K562 (cell line): ENCODE measurements around the gene CIAO3. TPM values are rescaled to one million over a fixed set of nuclear protein-coding genes. Genes with fewer than 3 reads are reported as not detected.

Experiments
- ASH1L ChIP-seq: fragments of 450-650 bp; IDR thresholded peaks from 2 replicates; pipeline ENCODE4 v1.6.1; 2018; ENCODE audit warnings: borderline replicate concordance, mild to moderate bottlenecking, low read depth; ENCODE audit not compliant: partially characterized antibody
- CC2D1A ChIP-seq: fragments of 450-650 bp; IDR thresholded peaks from 2 replicates; pipeline ENCODE4 v1.6.1; 2017; ENCODE audit warnings: mild to moderate bottlenecking
- GTF2A2 ChIP-seq: IDR thresholded peaks from 2 replicates; pipeline ENCODE4 v1.6.1; 2016; ENCODE audit warnings: mild to moderate bottlenecking, missing genetic modification characterization, missing compliant biosample characterization
- HSF4 ChIP-seq: fragments of 250-450 bp; sonication (Bioruptor Pico); IDR thresholded peaks from 2 replicates; pipeline ENCODE4 v2.1.2; 2022; ENCODE audit warnings: mild to moderate bottlenecking, moderate library complexity, borderline replicate concordance
- MYC ChIP-seq, 2 experiments: fragments of 250-450 bp in 1 of 2; sonication (Bioruptor Pico) in 1 of 2; IDR thresholded peaks; 2 replicates each; pipeline versions ENCODE4 v1.5.1 to v1.6.1; 2012 to 2021; ENCODE audit warnings: low read depth in 2 of 2, borderline replicate concordance in 1 of 2, improper control_type of control experiment in 1 of 2, low read length in 1 of 2, mild to moderate bottlenecking in 1 of 2, moderate library complexity in 1 of 2
- PHB2 ChIP-seq: fragments of 450-650 bp; IDR thresholded peaks from 2 replicates; pipeline ENCODE4 v1.6.1; 2017; ENCODE audit warnings: low read depth
- RBBP5 ChIP-seq: fragments of 200-600 bp; sonication (generic); IDR thresholded peaks from 2 replicates; pipeline ENCODE4 v1.6.1; 2012; ENCODE audit warnings: borderline replicate concordance, mild to moderate bottlenecking, low read length, control low read depth, inconsistent platforms; ENCODE audit not compliant: insufficient read depth, poor library complexity, severe bottlenecking
- RBM22 ChIP-seq: fragments of 200-400 bp; formaldehyde crosslinking; IDR thresholded peaks from 2 replicates; pipeline ENCODE4 v1.6.1; 2018; ENCODE audit warnings: low read length, low read depth; ENCODE audit not compliant: poor library complexity, severe bottlenecking
- ZC3H4 ChIP-seq: sonication (generic); formaldehyde crosslinking; IDR thresholded peaks from 2 replicates; pipeline ENCODE4 v1.9.0; 2021; ENCODE audit warnings: missing genetic modification reagents, borderline replicate concordance
- ZFPM2 ChIP-seq: fragments of 250-450 bp; sonication (Bioruptor Pico); IDR thresholded peaks from 2 replicates; pipeline ENCODE4 v1.5.1; 2022; ENCODE audit warnings: mild to moderate bottlenecking
- polyA plus RNA-seq, 8 experiments: library from polyadenylated mRNA; depleted of rRNA in 4 of 8; stranded (reverse) in 5 of 8; unstranded in 3 of 8; fragments of >200 nt; fragmentation: Nextera tagmentation in 2 of 8; fragmentation: Illumina TruSeq in 1 of 8; extraction: Ambion mirVana in 2 of 8; extraction: Trizol in 1 of 8; gene quantifications; 2 replicates each; pipeline versions ENCODE4 v1.2.1 to v1.2.3, GENCODE V29; 2011 to 2014; ENCODE audit warnings: inconsistent platforms in 1 of 8, missing spikeins in 1 of 8
- total RNA-seq, 7 experiments: library from RNA; depleted of rRNA in 6 of 7; stranded (reverse); fragments of >200 nt in 6 of 7; fragmentation: Illumina TruSeq in 2 of 7; extraction: Trizol in 2 of 7; gene quantifications; 2 replicates each; pipeline versions ENCODE4 v1.2.1 to v1.2.3, GENCODE V29; 2011 to 2021; ENCODE audit warnings: low replicate concordance in 1 of 7
- TF ChIP-seq, protein P1 (sequence below): sonication (generic); formaldehyde crosslinking; IDR thresholded peaks from 2 replicates; pipeline ENCODE4 v1.8.0; 2023; ENCODE audit warnings: missing genetic modification reagents, mild to moderate bottlenecking, borderline replicate concordance
- TF ChIP-seq, protein P2 (sequence below): fragments of 450-650 bp; IDR thresholded peaks from 2 replicates; pipeline ENCODE4 v1.6.1; 2016; ENCODE audit warnings: mild to moderate bottlenecking
- TF ChIP-seq, protein P3 (sequence below), 2 experiments: fragments of 450-650 bp; IDR thresholded peaks; 2 replicates each; pipeline ENCODE4 v1.6.1; 2016
- TF ChIP-seq, protein P4 (sequence below), 2 experiments: fragments of 450-650 bp in 1 of 2; sonication (generic) in 1 of 2; formaldehyde crosslinking in 1 of 2; IDR thresholded peaks in 1 of 2; conservative IDR thresholded peaks in 1 of 2; 2 replicates each; pipeline versions ENCODE4 v1.6.1 to v1.8.1; 2016 to 2023; ENCODE audit warnings: mild to moderate bottlenecking in 2 of 2, moderate library complexity in 2 of 2, inconsistent platforms in 1 of 2, missing genetic modification reagents in 1 of 2

Gene CIAO3
- total and polyA plus RNA-seq, 9 of the 15 experiments (the other 6 are each of a cell fraction or from before 2014, with no cell fraction given) = 2.2 to 35.6 (median 18.7) TPM

DNA sequence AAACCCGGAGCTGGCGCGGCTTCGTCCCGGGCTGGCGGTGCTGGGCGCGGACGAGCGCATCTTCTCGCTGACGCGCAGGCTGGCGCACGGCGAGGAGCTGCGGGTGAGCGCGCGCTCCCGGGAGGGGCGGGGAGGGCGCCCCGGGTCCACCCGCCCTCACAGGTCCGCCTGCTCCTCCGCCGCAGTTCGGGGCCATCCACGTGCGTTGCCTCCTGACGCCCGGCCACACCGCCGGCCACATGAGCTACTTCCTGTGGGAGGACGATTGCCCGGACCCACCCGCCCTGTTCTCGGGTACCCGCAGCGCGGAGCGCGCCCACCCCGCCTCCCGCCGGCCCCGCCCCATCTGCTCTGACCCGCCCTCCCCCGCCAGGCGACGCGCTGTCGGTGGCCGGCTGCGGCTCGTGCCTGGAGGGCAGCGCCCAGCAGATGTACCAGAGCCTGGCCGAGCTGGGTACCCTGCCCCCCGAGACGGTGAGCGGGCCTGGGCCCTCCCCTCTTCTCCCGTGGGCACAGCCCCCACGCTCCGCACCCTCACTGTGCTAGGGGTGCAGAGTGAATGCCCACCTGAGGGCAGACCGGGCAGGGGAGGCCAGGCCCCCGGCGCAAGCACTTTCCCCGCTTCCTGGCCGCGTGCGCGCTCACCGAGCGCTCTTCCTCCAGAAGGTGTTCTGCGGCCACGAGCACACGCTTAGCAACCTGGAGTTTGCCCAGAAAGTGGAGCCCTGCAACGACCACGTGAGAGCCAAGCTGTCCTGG is 12.5 kb downstream of the CIAO3 start (continued):
- TF ChIP-seq, protein P1, sequence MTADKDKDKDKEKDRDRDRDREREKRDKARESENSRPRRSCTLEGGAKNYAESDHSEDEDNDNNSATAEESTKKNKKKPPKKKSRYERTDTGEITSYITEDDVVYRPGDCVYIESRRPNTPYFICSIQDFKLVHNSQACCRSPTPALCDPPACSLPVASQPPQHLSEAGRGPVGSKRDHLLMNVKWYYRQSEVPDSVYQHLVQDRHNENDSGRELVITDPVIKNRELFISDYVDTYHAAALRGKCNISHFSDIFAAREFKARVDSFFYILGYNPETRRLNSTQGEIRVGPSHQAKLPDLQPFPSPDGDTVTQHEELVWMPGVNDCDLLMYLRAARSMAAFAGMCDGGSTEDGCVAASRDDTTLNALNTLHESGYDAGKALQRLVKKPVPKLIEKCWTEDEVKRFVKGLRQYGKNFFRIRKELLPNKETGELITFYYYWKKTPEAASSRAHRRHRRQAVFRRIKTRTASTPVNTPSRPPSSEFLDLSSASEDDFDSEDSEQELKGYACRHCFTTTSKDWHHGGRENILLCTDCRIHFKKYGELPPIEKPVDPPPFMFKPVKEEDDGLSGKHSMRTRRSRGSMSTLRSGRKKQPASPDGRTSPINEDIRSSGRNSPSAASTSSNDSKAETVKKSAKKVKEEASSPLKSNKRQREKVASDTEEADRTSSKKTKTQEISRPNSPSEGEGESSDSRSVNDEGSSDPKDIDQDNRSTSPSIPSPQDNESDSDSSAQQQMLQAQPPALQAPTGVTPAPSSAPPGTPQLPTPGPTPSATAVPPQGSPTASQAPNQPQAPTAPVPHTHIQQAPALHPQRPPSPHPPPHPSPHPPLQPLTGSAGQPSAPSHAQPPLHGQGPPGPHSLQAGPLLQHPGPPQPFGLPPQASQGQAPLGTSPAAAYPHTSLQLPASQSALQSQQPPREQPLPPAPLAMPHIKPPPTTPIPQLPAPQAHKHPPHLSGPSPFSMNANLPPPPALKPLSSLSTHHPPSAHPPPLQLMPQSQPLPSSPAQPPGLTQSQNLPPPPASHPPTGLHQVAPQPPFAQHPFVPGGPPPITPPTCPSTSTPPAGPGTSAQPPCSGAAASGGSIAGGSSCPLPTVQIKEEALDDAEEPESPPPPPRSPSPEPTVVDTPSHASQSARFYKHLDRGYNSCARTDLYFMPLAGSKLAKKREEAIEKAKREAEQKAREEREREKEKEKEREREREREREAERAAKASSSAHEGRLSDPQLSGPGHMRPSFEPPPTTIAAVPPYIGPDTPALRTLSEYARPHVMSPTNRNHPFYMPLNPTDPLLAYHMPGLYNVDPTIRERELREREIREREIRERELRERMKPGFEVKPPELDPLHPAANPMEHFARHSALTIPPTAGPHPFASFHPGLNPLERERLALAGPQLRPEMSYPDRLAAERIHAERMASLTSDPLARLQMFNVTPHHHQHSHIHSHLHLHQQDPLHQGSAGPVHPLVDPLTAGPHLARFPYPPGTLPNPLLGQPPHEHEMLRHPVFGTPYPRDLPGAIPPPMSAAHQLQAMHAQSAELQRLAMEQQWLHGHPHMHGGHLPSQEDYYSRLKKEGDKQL (CRISPR knock-in tag) = no peak
- TF ChIP-seq, protein P2, sequence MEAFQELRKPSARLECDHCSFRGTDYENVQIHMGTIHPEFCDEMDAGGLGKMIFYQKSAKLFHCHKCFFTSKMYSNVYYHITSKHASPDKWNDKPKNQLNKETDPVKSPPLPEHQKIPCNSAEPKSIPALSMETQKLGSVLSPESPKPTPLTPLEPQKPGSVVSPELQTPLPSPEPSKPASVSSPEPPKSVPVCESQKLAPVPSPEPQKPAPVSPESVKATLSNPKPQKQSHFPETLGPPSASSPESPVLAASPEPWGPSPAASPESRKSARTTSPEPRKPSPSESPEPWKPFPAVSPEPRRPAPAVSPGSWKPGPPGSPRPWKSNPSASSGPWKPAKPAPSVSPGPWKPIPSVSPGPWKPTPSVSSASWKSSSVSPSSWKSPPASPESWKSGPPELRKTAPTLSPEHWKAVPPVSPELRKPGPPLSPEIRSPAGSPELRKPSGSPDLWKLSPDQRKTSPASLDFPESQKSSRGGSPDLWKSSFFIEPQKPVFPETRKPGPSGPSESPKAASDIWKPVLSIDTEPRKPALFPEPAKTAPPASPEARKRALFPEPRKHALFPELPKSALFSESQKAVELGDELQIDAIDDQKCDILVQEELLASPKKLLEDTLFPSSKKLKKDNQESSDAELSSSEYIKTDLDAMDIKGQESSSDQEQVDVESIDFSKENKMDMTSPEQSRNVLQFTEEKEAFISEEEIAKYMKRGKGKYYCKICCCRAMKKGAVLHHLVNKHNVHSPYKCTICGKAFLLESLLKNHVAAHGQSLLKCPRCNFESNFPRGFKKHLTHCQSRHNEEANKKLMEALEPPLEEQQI = no peak
- TF ChIP-seq CC2D1A = no peak
- TF ChIP-seq PHB2 = no peak
- TF ChIP-seq ASH1L = no peak
- no peak for TF ChIP-seq ZFPM2 (CRISPR knock-in tag)
- peak; percentile 21 for TF ChIP-seq RBBP5
- TF ChIP-seq ZC3H4 (CRISPR knock-in tag) = 0 out of 2 replicates have a peak, but pooled peaks have one; percentile 22
- no peak for TF ChIP-seq HSF4 (CRISPR knock-in tag)
- peak; percentile 92 for TF ChIP-seq MYC (IDR thresholded peaks at IDR 0.05; ENCODE audit: low read depth, low read length)
- no peak for TF ChIP-seq MYC (CRISPR knock-in tag; IDR thresholded peaks at IDR 0.05; ENCODE audit: borderline replicate concordance, low read depth)
- TF ChIP-seq, protein P3, sequence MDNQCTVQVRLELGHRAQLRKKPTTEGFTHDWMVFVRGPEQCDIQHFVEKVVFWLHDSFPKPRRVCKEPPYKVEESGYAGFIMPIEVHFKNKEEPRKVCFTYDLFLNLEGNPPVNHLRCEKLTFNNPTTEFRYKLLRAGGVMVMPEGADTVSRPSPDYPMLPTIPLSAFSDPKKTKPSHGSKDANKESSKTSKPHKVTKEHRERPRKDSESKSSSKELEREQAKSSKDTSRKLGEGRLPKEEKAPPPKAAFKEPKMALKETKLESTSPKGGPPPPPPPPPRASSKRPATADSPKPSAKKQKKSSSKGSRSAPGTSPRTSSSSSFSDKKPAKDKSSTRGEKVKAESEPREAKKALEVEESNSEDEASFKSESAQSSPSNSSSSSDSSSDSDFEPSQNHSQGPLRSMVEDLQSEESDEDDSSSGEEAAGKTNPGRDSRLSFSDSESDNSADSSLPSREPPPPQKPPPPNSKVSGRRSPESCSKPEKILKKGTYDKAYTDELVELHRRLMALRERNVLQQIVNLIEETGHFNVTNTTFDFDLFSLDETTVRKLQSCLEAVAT (IDR thresholded peaks at IDR 0.05) = no peak
- TF ChIP-seq GTF2A2 = no peak
- TF ChIP-seq, protein P4, sequence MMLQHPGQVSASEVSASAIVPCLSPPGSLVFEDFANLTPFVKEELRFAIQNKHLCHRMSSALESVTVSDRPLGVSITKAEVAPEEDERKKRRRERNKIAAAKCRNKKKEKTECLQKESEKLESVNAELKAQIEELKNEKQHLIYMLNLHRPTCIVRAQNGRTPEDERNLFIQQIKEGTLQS (IDR thresholded peaks at IDR 0.05) = no peak
- TF ChIP-seq, protein P4 (CRISPR knock-in tag; conservative IDR thresholded peaks at IDR 0.05) = no peak
- TF ChIP-seq RBM22 = peak; percentile 14
